KMS-11 (cell line): ENCODE measurements around the gene PDCD4.

Source experiments
- H2AFZ ChIP-seq: fragments of 200-600 bp; sonication (generic); 2 replicates; pipeline ENCODE4 v1.6.1; 2016; ENCODE audit warnings: antibody characterized with exemption, mixed run types, low read depth
- H3K27ac ChIP-seq: fragments of 200-600 bp; sonication (generic); 2 replicates; pipeline ENCODE4 v1.6.1; 2016; ENCODE audit warnings: mild to moderate bottlenecking, mixed run types
- H3K27me3 ChIP-seq: fragments of 200-600 bp; sonication (generic); 2 replicates; pipeline ENCODE4 v1.6.1; 2017; ENCODE audit warnings: mild to moderate bottlenecking, low read depth, mixed run types, moderate library complexity; ENCODE audit not compliant: insufficient read depth
- H3K36me3 ChIP-seq: fragments of 200-600 bp; sonication (generic); 2 replicates; pipeline ENCODE4 v1.6.1; 2017; ENCODE audit warnings: mild to moderate bottlenecking, mixed run types; ENCODE audit not compliant: insufficient read depth
- H3K4me1 ChIP-seq: fragments of 200-600 bp; sonication (generic); 2 replicates; pipeline ENCODE4 v1.6.1; 2016; ENCODE audit warnings: mild to moderate bottlenecking, low read depth, mixed run types; ENCODE audit not compliant: poor library complexity, severe bottlenecking
- H3K4me2 ChIP-seq: fragments of 200-600 bp; sonication (generic); 2 replicates; pipeline ENCODE4 v1.7.0; 2016; ENCODE audit warnings: mild to moderate bottlenecking, mixed run types
- H3K4me3 ChIP-seq: fragments of 200-600 bp; sonication (generic); IDR thresholded peaks from 2 replicates; pipeline ENCODE4 v1.6.1; 2017; ENCODE audit warnings: low read depth, low read length, mixed read lengths; ENCODE audit not compliant: insufficient read depth
- H3K79me2 ChIP-seq: fragments of 200-600 bp; sonication (generic); 2 replicates; pipeline ENCODE4 v1.6.1; 2016; ENCODE audit warnings: low read depth, mixed run types; ENCODE audit not compliant: insufficient read depth
- H3K9ac ChIP-seq: fragments of 200-600 bp; sonication (generic); 2 replicates; pipeline ENCODE4 v1.6.1; 2016; ENCODE audit warnings: mild to moderate bottlenecking, mixed run types
- H4K20me1 ChIP-seq: fragments of 200-600 bp; sonication (generic); 2 replicates; pipeline ENCODE4 v1.6.1; 2016; ENCODE audit warnings: mild to moderate bottlenecking, mixed run types; ENCODE audit not compliant: insufficient read depth
- CTCF ChIP-seq: fragments of 200-600 bp; sonication (generic); conservative IDR thresholded peaks from 2 replicates; pipeline ENCODE4 v1.6.1; 2017; ENCODE audit warnings: low read depth, mild to moderate bottlenecking, antibody characterized with exemption, low read length, moderate library complexity, mixed read lengths

PDCD4 gene

GRCh38 chr10:110829721-110830410 is 41.9 kb upstream of the PDCD4 start:
- H3K4me3 ChIP-seq, result no peak overlapping the region
- H4K20me1 ChIP-seq, result no peaks in the 10 kb centered on the region
- H3K36me3 ChIP-seq, result no peaks in the 10 kb centered on the region
- no peak overlapping the region for H3K27ac ChIP-seq
- no peaks in the 10 kb centered on the region for H3K79me2 ChIP-seq
- TF ChIP-seq CTCF, result no peak
- H3K4me2 ChIP-seq, result no peak overlapping the region
- no peaks in the 10 kb centered on the region for H3K4me1 ChIP-seq
- no peak overlapping the region for H3K9ac ChIP-seq
- no peak overlapping the region for H2AFZ ChIP-seq
- no peaks in the 10 kb centered on the region for H3K27me3 ChIP-seq

- H3K9ac ChIP-seq, result no peak overlapping the region
- TF ChIP-seq CTCF, result no peak
- H3K27me3 ChIP-seq, result peaks cover 2% of the 10 kb centered on the region; the same call in 1 of the 2 replicates
- no peaks in the 10 kb centered on the region for H3K4me1 ChIP-seq
- H3K4me2 ChIP-seq, result no peak overlapping the region
- H3K27ac ChIP-seq, result no peak overlapping the region
- H2AFZ ChIP-seq, result no peak overlapping the region
- no peak overlapping the region for H3K4me3 ChIP-seq
- no peaks in the 10 kb centered on the region for H3K79me2 ChIP-seq
- H4K20me1 ChIP-seq, result no peaks in the 10 kb centered on the region
- H3K36me3 ChIP-seq, result no peaks in the 10 kb centered on the region
These were observed 38.3 kb upstream of the PDCD4 start for GRCh38 chr10:110833234-110833940.

GRCh38 chr10:110833941-110834628 is 37.6 kb upstream of the PDCD4 start:
- TF ChIP-seq CTCF, result no peak
- H3K27me3 ChIP-seq, result peaks cover 2% of the 10 kb centered on the region; the same call in 1 of the 2 replicates
- H3K36me3 ChIP-seq, result no peaks in the 10 kb centered on the region
- H4K20me1 ChIP-seq, result no peaks in the 10 kb centered on the region
- no peak overlapping the region for H3K4me3 ChIP-seq
- H3K9ac ChIP-seq, result no peak overlapping the region
- H3K4me1 ChIP-seq, result peaks cover 1% of the 10 kb centered on the region
- H3K4me2 ChIP-seq, result no peak overlapping the region
- no peak overlapping the region for H3K27ac ChIP-seq
- H3K79me2 ChIP-seq, result no peaks in the 10 kb centered on the region
- H2AFZ ChIP-seq, result no peak overlapping the region

GRCh38 chr10:110834629-110835301 is 37.0 kb upstream of the PDCD4 start:
- TF ChIP-seq CTCF, result no peak
- H3K9ac ChIP-seq, result no peak overlapping the region
- H3K27ac ChIP-seq, result no peak overlapping the region
- peaks cover 8% of the 10 kb centered on the region for H3K4me1 ChIP-seq
- no peak overlapping the region for H2AFZ ChIP-seq
- no peak overlapping the region for H3K4me2 ChIP-seq
- H3K4me3 ChIP-seq, result no peak overlapping the region
- peaks cover 2% of the 10 kb centered on the region; the same call in 1 of the 2 replicates for H3K27me3 ChIP-seq
- no peaks in the 10 kb centered on the region for H3K79me2 ChIP-seq
- no peaks in the 10 kb centered on the region for H3K36me3 ChIP-seq
- H4K20me1 ChIP-seq, result no peaks in the 10 kb centered on the region
